LNCAP (cell line): ENCODE results near the gene ERCC5.

ENCODE experiments used
- TF ChIP-seq, protein P1 (sequence below): fragments of 450-650 bp; IDR thresholded peaks from 2 replicates; pipeline ENCODE4 v1.5.1; 2017; ENCODE audit warnings: mild to moderate bottlenecking

Gene ERCC5

DNA sequence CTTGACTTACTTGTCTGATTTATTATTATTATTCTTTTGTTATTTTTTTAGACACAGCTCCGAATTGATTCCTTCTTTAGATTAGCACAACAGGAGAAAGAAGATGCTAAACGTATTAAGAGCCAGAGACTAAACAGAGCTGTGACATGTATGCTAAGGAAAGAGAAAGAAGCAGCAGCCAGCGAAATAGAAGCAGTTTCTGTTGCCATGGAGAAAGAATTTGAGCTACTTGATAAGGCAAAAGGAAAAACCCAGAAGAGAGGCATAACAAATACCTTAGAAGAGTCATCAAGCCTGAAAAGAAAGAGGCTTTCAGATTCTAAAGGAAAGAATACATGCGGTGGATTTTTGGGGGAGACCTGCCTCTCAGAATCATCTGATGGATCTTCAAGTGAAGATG is 29.4 kb downstream of the ERCC5 start:
- TF ChIP-seq, protein P1, sequence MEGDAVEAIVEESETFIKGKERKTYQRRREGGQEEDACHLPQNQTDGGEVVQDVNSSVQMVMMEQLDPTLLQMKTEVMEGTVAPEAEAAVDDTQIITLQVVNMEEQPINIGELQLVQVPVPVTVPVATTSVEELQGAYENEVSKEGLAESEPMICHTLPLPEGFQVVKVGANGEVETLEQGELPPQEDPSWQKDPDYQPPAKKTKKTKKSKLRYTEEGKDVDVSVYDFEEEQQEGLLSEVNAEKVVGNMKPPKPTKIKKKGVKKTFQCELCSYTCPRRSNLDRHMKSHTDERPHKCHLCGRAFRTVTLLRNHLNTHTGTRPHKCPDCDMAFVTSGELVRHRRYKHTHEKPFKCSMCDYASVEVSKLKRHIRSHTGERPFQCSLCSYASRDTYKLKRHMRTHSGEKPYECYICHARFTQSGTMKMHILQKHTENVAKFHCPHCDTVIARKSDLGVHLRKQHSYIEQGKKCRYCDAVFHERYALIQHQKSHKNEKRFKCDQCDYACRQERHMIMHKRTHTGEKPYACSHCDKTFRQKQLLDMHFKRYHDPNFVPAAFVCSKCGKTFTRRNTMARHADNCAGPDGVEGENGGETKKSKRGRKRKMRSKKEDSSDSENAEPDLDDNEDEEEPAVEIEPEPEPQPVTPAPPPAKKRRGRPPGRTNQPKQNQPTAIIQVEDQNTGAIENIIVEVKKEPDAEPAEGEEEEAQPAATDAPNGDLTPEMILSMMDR: no peak

DNA sequence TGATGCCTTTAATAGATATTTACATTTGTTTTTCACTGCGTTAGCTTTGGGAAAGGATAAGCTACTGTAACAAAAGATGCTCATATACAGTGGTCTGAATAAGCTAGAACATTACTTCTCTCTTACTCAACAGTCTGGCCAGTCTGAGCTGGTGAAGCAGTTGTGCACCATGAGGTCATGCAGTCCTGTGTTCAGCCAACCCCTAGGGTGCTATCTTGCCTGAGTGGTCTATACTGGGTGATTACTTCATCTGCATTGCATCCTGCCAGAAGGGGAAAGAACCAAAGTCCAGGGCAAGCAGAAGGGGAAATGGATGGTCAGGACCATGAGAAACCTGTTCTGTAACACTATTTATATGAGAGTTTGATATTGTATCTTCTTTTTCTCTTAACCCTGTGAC is 31.5 kb downstream of the ERCC5 start:
- TF ChIP-seq, protein P1: no peak

DNA sequence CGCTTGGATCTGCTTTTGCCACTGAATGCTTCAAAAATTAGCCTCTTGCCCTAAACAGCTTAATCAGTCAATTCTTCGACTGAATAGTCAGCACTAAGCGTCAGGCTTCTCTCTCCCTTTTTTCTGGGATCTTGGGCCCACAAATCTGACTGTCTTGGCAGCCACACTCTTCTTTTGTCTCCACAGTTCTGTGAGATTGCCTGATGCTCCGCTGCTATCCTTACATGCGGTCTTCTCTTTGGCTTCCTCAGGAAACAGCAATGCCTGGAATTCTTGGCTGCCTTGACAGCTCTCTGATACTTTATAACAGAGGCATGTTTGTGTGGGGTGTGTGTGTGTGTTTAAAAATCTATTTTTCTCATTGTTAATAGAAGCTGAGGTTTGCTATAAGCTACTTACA is 32.6 kb downstream of the ERCC5 start:
- TF ChIP-seq, protein P1: no peak

DNA sequence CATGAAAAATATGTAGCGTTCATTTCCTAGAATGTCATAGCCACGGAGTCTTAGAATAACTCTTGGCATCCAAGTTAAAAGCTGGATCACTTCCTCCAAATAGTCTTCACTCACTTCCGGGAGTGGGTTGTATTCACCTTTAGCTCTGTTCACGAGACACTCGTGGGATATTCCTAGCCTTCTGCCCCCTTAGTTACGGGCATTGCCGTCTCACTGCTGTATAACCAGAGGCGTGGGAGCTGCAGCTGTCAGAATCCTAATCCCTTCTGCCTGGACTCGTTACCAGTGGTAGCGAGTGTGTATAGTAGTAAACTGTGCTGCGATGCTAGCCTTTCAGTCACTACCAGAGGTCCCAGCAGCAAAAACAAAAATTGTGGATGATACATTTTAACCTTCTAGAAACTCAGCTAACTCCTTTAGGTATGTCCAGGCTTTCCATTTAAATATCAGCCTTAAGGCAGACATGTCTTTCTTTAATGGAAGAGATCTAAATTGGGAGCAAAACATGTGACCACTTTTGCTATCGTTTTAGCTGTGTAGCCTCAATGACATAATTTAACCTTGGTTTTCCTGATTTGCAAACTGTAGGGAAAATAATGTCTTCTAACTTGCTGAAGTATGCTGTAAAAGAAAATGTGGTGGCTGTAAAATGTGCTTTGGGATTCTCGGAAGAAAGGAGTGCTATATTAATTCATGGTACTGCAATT is 34.1 kb downstream of the ERCC5 start:
- TF ChIP-seq, protein P1: no peak

DNA sequence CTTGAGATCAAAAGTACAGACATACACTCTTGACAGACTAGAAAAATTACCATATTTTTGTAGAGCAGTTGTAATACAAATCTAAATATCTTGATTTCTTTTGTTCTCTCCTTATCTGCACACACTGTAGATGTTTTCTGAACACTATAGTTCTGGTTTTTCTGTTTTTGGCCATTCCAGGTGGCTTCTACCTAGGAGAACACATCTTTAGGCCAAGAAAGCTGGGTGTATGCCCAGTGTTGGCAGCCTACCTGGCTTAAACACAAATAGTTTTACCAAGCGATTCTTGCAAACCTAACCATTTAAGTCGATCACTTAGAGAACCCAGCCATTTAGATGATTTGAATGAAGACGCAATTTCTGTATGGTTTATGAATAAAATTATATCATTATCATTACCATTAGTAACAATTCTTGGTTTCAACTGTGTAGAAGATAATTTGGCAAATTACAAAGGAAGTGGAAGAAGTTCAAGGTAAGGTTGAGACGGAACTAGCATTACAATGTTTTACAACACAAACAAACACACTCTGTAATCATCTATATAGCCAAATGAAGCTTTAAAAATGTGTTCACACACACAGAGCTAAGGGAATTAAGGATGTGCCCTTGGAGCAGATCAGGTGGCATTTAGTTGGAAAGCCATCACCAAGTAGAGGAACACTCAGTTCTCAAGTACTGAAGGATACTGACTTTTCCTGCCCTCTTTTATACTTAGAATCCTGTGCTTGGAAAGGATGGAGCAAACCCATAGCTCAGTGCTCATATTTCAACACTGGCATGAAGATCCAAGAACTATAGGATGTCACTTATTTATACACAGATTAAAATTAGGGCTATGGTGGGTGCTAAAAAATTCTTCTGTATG is 36.2 kb downstream of the ERCC5 start:
- TF ChIP-seq, protein P1: no peak

DNA sequence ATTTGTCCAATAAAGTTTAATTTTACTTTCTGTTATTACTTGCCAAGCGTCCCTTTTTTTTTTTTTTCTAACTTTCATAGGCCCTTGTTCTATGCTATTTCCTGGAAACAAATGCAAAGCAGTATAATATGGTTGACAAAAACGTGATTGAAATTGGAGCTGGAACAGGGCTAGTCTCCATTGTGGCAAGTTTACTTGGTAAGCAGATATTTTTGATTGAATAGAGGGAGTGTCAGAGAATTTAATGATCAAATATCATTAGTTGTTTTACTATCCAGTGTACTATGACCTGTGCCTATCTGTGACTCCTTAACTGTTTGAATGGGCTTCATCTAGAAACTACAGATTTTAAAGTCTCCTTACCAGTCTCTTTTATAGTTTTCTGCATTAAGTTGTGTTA is 46.7 kb downstream of the ERCC5 start:
- TF ChIP-seq, protein P1: no peak

DNA sequence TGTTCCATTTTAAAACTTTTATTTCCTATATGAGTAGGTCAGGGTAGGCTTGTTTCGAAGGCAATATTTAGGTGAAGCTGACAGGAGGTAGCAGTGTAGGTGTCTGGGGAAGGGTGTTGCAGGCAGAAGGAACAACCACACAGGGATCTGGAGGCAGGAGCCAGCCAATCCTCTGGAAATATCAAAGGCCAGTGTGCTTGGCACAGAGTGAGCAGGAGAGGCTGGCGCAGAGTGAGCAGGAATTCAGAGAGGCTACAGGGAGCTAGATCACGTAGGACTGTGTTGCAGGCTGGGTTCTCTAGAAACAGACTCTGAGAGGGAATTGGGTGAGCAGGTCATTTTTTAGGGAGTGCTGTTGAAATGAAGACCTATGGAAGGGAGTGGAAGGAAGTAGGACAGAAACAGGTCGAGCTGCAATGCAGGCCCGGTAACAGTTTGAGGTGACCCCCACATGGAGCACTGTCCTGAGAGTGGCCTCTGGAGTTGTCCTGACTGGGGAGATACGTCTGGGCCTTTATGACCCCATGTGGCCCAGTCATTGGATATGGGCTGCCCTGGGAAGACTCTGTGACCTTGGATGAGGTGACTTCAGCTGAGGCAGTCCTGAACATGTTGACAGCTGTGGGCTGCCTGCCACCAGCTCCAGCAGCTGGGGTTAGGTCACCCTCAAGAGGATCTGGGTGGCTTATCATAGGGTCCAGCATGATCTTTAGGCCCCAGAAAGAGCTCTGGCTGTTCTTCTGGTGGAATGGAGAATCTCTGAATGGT is 51.7 kb downstream of the ERCC5 start:
- TF ChIP-seq, protein P1: no peak
